Neural progenitor cell (in vitro differentiated cells): Measurements from ENCODE around the gene TP73. TPM values are rescaled to one million over a fixed set of nuclear protein-coding genes. Genes with fewer than 3 reads are reported as not detected.

Experiments
- DNase-seq: peaks from one replicate; pipeline ENCODE4 v3.0.0-alpha.2; 2016; ENCODE audit warnings: low spot score
- H2AFZ ChIP-seq: fragments of 200-600 bp; sonication (generic); replicated peaks from 2 replicates; pipeline ENCODE4 v1.6.1; 2016; ENCODE audit warnings: antibody characterized with exemption
- H3F3A ChIP-seq: fragments of 200-600 bp; sonication (generic); 2 replicates; pipeline ENCODE4 v1.6.1; 2016; ENCODE audit warnings: antibody characterized with exemption, low read depth
- H3K27ac ChIP-seq: fragments of 200-600 bp; sonication (generic); 2 replicates; pipeline ENCODE4 v1.5.1; 2016; ENCODE audit warnings: mild to moderate bottlenecking
- H3K27me3 ChIP-seq: fragments of 200-600 bp; sonication (generic); 2 replicates; pipeline ENCODE4 v1.6.1; 2016; ENCODE audit warnings: mild to moderate bottlenecking, moderate library complexity
- H3K36me3 ChIP-seq: fragments of 200-600 bp; sonication (generic); 2 replicates; pipeline ENCODE4 v1.5.1; 2016
- H3K4me1 ChIP-seq: fragments of 200-600 bp; sonication (generic); 2 replicates; pipeline ENCODE4 v1.6.1; 2016; ENCODE audit warnings: mixed run types
- H3K4me2 ChIP-seq: fragments of 200-600 bp; sonication (generic); 2 replicates; pipeline ENCODE4 v1.6.1; 2016
- H3K4me3 ChIP-seq: fragments of 200-600 bp; sonication (generic); 2 replicates; pipeline ENCODE4 v1.5.1; 2016
- H3K79me2 ChIP-seq: fragments of 200-600 bp; sonication (generic); 2 replicates; pipeline ENCODE4 v1.6.1; 2016; ENCODE audit warnings: low read depth
- H3K9ac ChIP-seq: fragments of 200-600 bp; sonication (generic); 2 replicates; pipeline ENCODE4 v1.6.1; 2016
- H3K9me3 ChIP-seq: fragments of 200-600 bp; sonication (generic); 2 replicates; pipeline ENCODE4 v1.5.1; 2016; ENCODE audit warnings: low read depth
- H4K20me1 ChIP-seq: fragments of 200-600 bp; sonication (generic); 2 replicates; pipeline ENCODE4 v1.6.1; 2016; ENCODE audit warnings: low read depth
- H3K27ac Mint-ChIP-seq: 3 replicates; pipeline ENCODE4 v1.8.0; 2021; ENCODE audit warnings: mixed read lengths
- H3K27me3 Mint-ChIP-seq: 2 replicates; pipeline ENCODE4 v1.8.0; 2022; ENCODE audit warnings: low read depth, mild to moderate bottlenecking, inconsistent platforms, moderate library complexity, mixed read lengths; ENCODE audit not compliant: insufficient read depth
- H3K36me3 Mint-ChIP-seq: 3 replicates; pipeline ENCODE4 v1.8.0; 2021; ENCODE audit warnings: mixed read lengths
- H3K4me1 Mint-ChIP-seq: 3 replicates; pipeline ENCODE4 v1.8.0; 2021; ENCODE audit warnings: mixed read lengths
- H3K4me3 Mint-ChIP-seq: 3 replicates; pipeline ENCODE4 v1.8.0; 2021; ENCODE audit warnings: mild to moderate bottlenecking, moderate library complexity, mixed read lengths
- H3K9me3 Mint-ChIP-seq: 3 replicates; pipeline ENCODE4 v1.8.0; 2020; ENCODE audit warnings: mixed read lengths
- CTCF ChIP-seq: fragments of 200-600 bp; sonication (generic); IDR thresholded peaks from 2 replicates; pipeline ENCODE4 v1.5.1; 2017; ENCODE audit warnings: antibody characterized with exemption, mild to moderate bottlenecking
- EZH2 ChIP-seq: fragments of 200-600 bp; sonication (generic); IDR thresholded peaks from 2 replicates; pipeline ENCODE4 v1.6.1; 2017; ENCODE audit warnings: antibody characterized with exemption, mild to moderate bottlenecking, moderate library complexity
- EZH2phosphoT487 ChIP-seq: fragments of 200-600 bp; sonication (generic); IDR thresholded peaks from 2 replicates; pipeline ENCODE4 v1.6.1; 2017; ENCODE audit warnings: antibody characterized with exemption
- total RNA-seq: library from RNA; depleted of rRNA; stranded (reverse); fragments of >200 nt; gene quantifications from 2 replicates; pipeline ENCODE4 v1.2.3, GENCODE V29; 2015; ENCODE audit warnings: low replicate concordance

TP73 gene
- total RNA-seq, 1 donor from 2014 or later: not detected

GRCh38 chr1:3630161-3630611, 22.1 kb upstream of the TP73 start:
- H3K4me1 ChIP-seq: peaks cover 15% of the 10 kb centered on the region
- no peak for TF ChIP-seq CTCF
- TF ChIP-seq EZH2: no peak
- no peak for TF ChIP-seq EZH2phosphoT487
- peaks cover 18% of the 10 kb centered on the region for H3F3A ChIP-seq
- H3K9me3 ChIP-seq: no peaks in the 10 kb centered on the region
- H3K4me3 ChIP-seq: no peak overlapping the region
- H2AFZ ChIP-seq: no peak overlapping the region
- Mint-ChIP-seq H3K27me3 (no peaks in the 10 kb centered on the region), H3K36me3 (peaks cover 8% of the 10 kb centered on the region), H3K27ac (no peak overlapping the region), H3K4me1 (peaks cover 4% of the 10 kb centered on the region), H3K4me3 (no peak overlapping the region), H3K9me3 (no peaks in the 10 kb centered on the region)
- peaks cover 10% of the 10 kb centered on the region for H3K79me2 ChIP-seq
- H3K9ac ChIP-seq: no peak overlapping the region
- no peaks in the 10 kb centered on the region for H3K36me3 ChIP-seq
- no peak for DNase-seq
- no peak overlapping the region for H3K4me2 ChIP-seq
- no peak overlapping the region for H3K27ac ChIP-seq
- peaks cover 6% of the 10 kb centered on the region for H4K20me1 ChIP-seq
- H3K27me3 ChIP-seq: no peaks in the 10 kb centered on the region

- TF ChIP-seq EZH2 (no peak), CTCF (no peak), EZH2phosphoT487 (no peak)
- H3K27ac Mint-ChIP-seq: no peak overlapping the region
- H3K4me3 Mint-ChIP-seq: peak overlapping the region; percentile 24
- peak overlapping the region; percentile 61 for H3K4me2 ChIP-seq
- no peak overlapping the region for H3K4me3 ChIP-seq
- H3K9ac ChIP-seq: no peak overlapping the region
- no peaks in the 10 kb centered on the region for H3K9me3 Mint-ChIP-seq
- H3K36me3 Mint-ChIP-seq: peaks cover 10% of the 10 kb centered on the region
- H3K27me3 ChIP-seq: no peaks in the 10 kb centered on the region
- H3F3A ChIP-seq: peaks cover 18% of the 10 kb centered on the region
- H3K27ac ChIP-seq: peak overlapping the region; percentile 1
- peaks cover under 1% of the 10 kb centered on the region for H3K4me1 Mint-ChIP-seq
- H3K9me3 ChIP-seq: no peaks in the 10 kb centered on the region
- peaks cover 4% of the 10 kb centered on the region for H3K79me2 ChIP-seq
- H4K20me1 ChIP-seq: peaks cover 3% of the 10 kb centered on the region
- H3K36me3 ChIP-seq: no peaks in the 10 kb centered on the region
- no peak overlapping the region for H2AFZ ChIP-seq
- H3K27me3 Mint-ChIP-seq: no peaks in the 10 kb centered on the region
- DNase-seq: no peak
- peaks cover 13% of the 10 kb centered on the region for H3K4me1 ChIP-seq
Measured at GRCh38 chr1:3630914-3631313, 21.4 kb upstream of the TP73 start.

- no peaks in the 10 kb centered on the region for H3K27me3 Mint-ChIP-seq
- Histone ChIP-seq H3K4me3 (no peak overlapping the region), H3K36me3 (no peaks in the 10 kb centered on the region), H3K9ac (peak overlapping the region; percentile 30), H4K20me1 (no peaks in the 10 kb centered on the region), H2AFZ (no peak overlapping the region), H3K27ac (peak overlapping the region; percentile 1), H3F3A (peaks cover 18% of the 10 kb centered on the region), H3K79me2 (no peaks in the 10 kb centered on the region), H3K9me3 (no peaks in the 10 kb centered on the region), H3K27me3 (no peaks in the 10 kb centered on the region), H3K4me1 (peaks cover 11% of the 10 kb centered on the region), H3K4me2 (peak overlapping the region; percentile 61)
- no peak overlapping the region for H3K4me3 Mint-ChIP-seq
- H3K4me1 Mint-ChIP-seq: no peaks in the 10 kb centered on the region
- no peaks in the 10 kb centered on the region for H3K9me3 Mint-ChIP-seq
- peaks cover 8% of the 10 kb centered on the region for H3K36me3 Mint-ChIP-seq
- H3K27ac Mint-ChIP-seq: no peak overlapping the region
- DNase-seq: peak; percentile 73
- no peak for TF ChIP-seq CTCF
- TF ChIP-seq EZH2: no peak
- TF ChIP-seq EZH2phosphoT487: no peak
Measured at GRCh38 chr1:3631320-3632260, 20.7 kb upstream of the TP73 start.
